Left lung (tissue), 10 donors: Measurements from ENCODE around the gene UBAC1. TPM values are rescaled to one million over a fixed set of nuclear protein-coding genes. Genes with fewer than 3 reads are reported as not detected.
A peak's percentile ranks its signal among the peaks of the same experiment; 100 is the strongest.
"Not testable (repeated sequence)": the region's sequence is repeated elsewhere in the genome, so short reads cannot be mapped to it uniquely, and the experiment has no call there.

Source experiments
- ATAC-seq: fragments of 200-7000 bp; cut with Tn5 transposase; one replicate; pipeline ENCODE4 v1.9.1; 2020; ENCODE audit warnings: moderate library complexity
- DNase-seq, 4 donors: peaks; one replicate each; pipeline ENCODE4 v3.0.0-alpha.2; 2013 to 2020
- H3K27ac ChIP-seq, 2 donors: fragments of 200-600 bp; sonication (generic) in 1 of 2; one replicate each; pipeline versions ENCODE4 v1.5.0 to v1.8.0; 2020 to 2021
- H3K27me3 ChIP-seq, 2 donors: fragments of 200-600 bp; sonication (generic) in 1 of 2; one replicate each; pipeline versions ENCODE4 v1.5.0 to v1.8.0; 2020 to 2021
- H3K36me3 ChIP-seq, 2 donors: fragments of 200-600 bp; sonication (generic) in 1 of 2; one replicate each; pipeline versions ENCODE4 v1.5.0 to v1.8.0; 2020 to 2021
- H3K4me1 ChIP-seq, 2 donors: fragments of 200-600 bp; one replicate each; pipeline ENCODE4 v1.8.0; 2021
- H3K4me3 ChIP-seq, 2 donors: fragments of 200-600 bp; sonication (generic) in 1 of 2; one replicate each; pipeline versions ENCODE4 v1.5.0 to v1.8.0; 2020 to 2021; ENCODE audit warnings: mild to moderate bottlenecking in 1 of 2
- H3K9me3 ChIP-seq, 2 donors: fragments of 200-600 bp; sonication (generic) in 1 of 2; one replicate each; pipeline versions ENCODE4 v1.5.0 to v1.8.0; 2020 to 2021
- intact Hi-C, 2 donors: fragments of 100-400 bp; cut with DNase I; formaldehyde crosslinking; loops; one replicate each; pipeline versions ENCODE4 v1.11.2 to v1.14.2; 2022
- polyA plus RNA-seq, 6 donors: library from polyadenylated mRNA; unstranded; fragments of 120-200 nt; gene quantifications; one replicate each; pipeline ENCODE4 v1.2.1, GENCODE V29; 2013; ENCODE audit not compliant: insufficient read length in 6 of 6
- total RNA-seq, 2 donors: library from RNA; stranded (reverse); fragmentation: NEBNext Ultra II Directional; extraction: Animal tissue kit (Norgen Biotek cat#: 25700); gene quantifications; one replicate each; pipeline ENCODE4 v1.2.1, GENCODE V29; 2021
- TF ChIP-seq, protein P1 (sequence below), 2 donors: fragments of 200-600 bp; sonication (generic) in 1 of 2; IDR thresholded peaks; one replicate each; pipeline versions ENCODE4 v1.5.0 to v1.8.0; 2021; ENCODE audit warnings: antibody characterized with exemption in 2 of 2
- donor health status: DM: no; HTN: yes; CAD: no.
- donor health status: DM: no; HTN: no; CAD: no.

UBAC1 gene
- total and polyA plus RNA-seq, 8 donors, result 28.5 to 40.2 (median 33.5) TPM

DNA sequence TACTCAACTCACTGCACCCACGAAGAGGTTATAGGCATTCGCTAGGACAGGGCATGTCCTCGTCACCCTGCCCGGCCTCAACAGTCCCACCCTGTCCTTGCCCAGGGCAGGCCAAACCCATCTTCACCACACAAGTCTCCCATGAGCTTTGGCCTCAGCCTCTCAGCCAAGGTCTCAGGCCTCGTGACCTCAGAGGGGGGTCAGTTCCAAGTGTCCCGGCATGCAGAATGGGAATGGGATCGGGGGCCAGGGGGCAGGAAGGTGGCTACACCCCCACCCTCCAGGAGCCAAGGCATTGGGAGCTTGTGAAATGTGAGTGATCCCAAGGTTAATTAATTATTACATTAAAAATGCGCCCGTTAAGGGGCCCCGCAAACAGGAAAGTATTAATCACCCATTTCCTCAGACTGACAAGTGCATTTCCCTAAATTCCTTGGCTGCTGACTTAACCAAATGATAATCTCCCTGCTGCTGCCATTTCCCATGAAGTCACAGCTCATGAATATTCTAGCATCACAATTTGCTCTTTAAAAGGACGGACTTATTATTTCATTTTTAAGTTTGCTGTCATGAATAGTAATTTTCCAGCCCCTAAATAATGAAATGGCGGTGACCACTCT lies 8.0 kb upstream of the UBAC1 start:
- Histone ChIP-seq H3K9me3 (no peaks in the 10 kb centered on the region), H3K27ac (peak overlapping the region in 1 of 2 donors; percentile 58)
- intact Hi-C loops, result loop anchor here in 1 of 2 donors (5.0 kb wide), 1 partner anchor 153 kb away; no protein-coding TSS in a partner anchor

DNA sequence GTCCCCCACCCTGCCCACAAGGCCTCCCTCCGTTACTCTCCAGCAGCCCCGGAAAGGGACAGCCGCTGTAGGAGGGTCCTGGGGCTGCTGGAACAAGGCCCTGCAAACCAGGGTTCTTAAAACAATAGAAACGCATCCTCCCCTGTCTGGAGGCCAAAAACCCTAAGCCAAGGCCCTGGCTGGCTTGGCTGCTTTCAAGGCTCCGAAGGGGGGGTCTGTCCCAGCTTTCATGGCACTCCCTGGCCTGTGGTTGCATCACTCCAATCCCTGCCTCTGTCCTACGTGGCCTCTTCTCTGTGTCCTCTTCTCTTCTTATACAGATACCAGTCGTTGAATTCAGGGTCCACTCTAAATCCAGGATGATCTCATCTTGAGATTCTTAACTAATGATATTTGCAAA lies 7.4 kb upstream of the UBAC1 start:
- Histone ChIP-seq H3K9me3 (no peaks in the 10 kb centered on the region), H3K27me3 (no peaks in the 10 kb centered on the region), H3K4me1 (peaks cover 0 to 37% of the 10 kb centered on the region in 2 donors), H3K36me3 (no peaks in the 10 kb centered on the region), H3K27ac (peak overlapping the region in 1 of 2 donors; percentile 58), H3K4me3 (no peak overlapping the region)
- DNase-seq (no peak), ATAC-seq (no peak)
- TF ChIP-seq, protein P1, sequence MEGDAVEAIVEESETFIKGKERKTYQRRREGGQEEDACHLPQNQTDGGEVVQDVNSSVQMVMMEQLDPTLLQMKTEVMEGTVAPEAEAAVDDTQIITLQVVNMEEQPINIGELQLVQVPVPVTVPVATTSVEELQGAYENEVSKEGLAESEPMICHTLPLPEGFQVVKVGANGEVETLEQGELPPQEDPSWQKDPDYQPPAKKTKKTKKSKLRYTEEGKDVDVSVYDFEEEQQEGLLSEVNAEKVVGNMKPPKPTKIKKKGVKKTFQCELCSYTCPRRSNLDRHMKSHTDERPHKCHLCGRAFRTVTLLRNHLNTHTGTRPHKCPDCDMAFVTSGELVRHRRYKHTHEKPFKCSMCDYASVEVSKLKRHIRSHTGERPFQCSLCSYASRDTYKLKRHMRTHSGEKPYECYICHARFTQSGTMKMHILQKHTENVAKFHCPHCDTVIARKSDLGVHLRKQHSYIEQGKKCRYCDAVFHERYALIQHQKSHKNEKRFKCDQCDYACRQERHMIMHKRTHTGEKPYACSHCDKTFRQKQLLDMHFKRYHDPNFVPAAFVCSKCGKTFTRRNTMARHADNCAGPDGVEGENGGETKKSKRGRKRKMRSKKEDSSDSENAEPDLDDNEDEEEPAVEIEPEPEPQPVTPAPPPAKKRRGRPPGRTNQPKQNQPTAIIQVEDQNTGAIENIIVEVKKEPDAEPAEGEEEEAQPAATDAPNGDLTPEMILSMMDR (IDR thresholded peaks at IDR 0.05), result no peak
- intact Hi-C loops, result loop anchor here in 1 of 2 donors (5.0 kb wide), 1 partner anchor 154 kb away; no protein-coding TSS in a partner anchor

More for the DNA sequence above, 8.0 kb upstream of the UBAC1 start:
- TF ChIP-seq, protein P1 (IDR thresholded peaks at IDR 0.05), result no peak
- H3K4me3 ChIP-seq, result no peak overlapping the region
- ATAC-seq, result no peak
- peaks cover 0 to 42% of the 10 kb centered on the region in 2 donors for H3K4me1 ChIP-seq
- H3K27me3 ChIP-seq, result no peaks in the 10 kb centered on the region
- H3K36me3 ChIP-seq, result no peaks in the 10 kb centered on the region
- DNase-seq, result no peak

DNA sequence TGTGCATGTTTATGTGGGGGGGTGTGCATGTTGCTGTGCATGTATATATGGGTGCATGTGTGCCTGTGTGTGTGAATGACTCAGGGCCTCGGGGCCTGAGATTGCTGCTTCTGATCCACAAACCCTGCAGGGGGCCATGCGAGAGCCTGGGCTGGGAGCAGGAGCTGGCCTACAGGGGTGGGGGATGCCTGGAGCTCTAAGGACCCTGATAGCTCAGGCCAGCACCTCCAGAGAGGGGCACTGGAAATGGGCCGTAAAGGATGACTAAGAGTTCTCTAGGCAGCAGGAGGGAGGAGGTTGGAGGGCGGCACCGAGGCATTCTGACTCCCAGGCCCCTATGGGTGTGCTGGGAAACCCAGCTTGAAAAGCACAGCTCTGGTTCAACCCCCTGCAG lies 6.9 kb upstream of the UBAC1 start:
- Histone ChIP-seq H3K9me3 (no peaks in the 10 kb centered on the region), H3K4me3 (no peak overlapping the region), H3K27me3 (no peaks in the 10 kb centered on the region), H3K36me3 (no peaks in the 10 kb centered on the region), H3K4me1 (peaks cover 0 to 32% of the 10 kb centered on the region in 2 donors), H3K27ac (no peak overlapping the region)
- intact Hi-C loops, result loop anchor here in 1 of 2 donors (5.0 kb wide), 1 partner anchor 154 kb away; no protein-coding TSS in a partner anchor
- ATAC-seq, result no peak
- no peak for DNase-seq
- TF ChIP-seq, protein P1 (IDR thresholded peaks at IDR 0.05), result no peak

DNA sequence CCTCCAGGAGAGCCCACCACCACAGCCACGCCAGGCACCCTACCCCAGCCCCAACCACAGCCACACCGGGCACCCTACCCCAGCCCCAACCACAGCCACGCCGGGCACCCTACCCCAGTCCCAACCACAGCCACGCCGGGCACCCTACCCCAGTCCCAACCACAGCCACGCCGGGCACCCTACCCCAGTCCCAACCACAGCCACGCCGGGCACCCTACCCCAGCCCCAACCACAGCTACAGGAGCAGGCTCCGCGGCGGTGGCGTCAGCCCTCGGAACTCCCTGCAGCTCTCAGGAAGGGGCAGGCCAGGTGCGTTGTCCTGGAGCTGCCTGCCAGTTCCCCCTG lies 5.7 kb upstream of the UBAC1 start:
- ATAC-seq, DNase-seq, H3K27me3 ChIP-seq, H3K27ac ChIP-seq, H3K36me3 ChIP-seq, H3K4me3 ChIP-seq, H3K9me3 ChIP-seq: not testable (repeated sequence)
- intact Hi-C loops, result loop anchor here in 1 of 2 donors (5.0 kb wide), 1 partner anchor 155 kb away; no protein-coding TSS in a partner anchor
- H3K4me1 ChIP-seq, result peaks cover 0 to 35% of the 10 kb centered on the region in 2 donors

DNA sequence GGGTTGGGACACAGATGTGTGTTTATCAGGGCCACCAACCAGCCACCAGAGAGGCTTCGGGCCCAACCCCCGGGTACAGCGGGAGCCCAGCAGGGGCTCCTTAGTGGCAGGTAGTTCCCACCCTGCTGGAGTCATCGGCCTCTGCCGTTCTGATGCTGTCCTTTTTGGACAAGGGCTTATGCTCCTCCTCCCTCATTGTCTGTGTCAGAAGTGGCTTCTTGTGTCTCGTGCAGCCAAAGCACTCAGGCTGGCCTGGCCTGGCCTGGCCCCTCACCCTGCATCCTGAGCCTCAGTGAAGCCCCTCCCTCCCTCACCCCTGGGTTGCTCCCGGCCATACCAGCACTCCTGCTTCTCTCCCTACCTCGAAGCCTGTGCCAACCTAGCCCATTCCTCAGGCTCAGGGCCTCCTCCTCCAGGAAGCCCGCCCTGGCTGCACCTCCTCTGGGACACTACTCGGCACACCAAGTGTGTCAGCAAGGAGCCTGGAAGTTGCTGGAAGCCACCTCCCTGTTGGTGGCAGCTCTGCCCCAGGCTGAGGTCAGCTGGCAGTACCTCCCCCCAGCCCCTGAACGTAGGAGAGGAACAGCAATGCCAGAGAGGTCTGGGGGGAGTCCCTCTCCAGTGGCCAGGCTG lies 4.1 kb upstream of the UBAC1 start:
- no peak for ATAC-seq
- intact Hi-C loops, result loop anchor here in 1 of 2 donors (5.0 kb wide), 1 partner anchor 157 kb away; no protein-coding TSS in a partner anchor

More for the DNA sequence above, 4.1 kb upstream of the UBAC1 start:
- no peak overlapping the region for H3K27ac ChIP-seq
- TF ChIP-seq, protein P1 (IDR thresholded peaks at IDR 0.05), result no peak
- H3K27me3 ChIP-seq, result no peaks in the 10 kb centered on the region
- peaks cover 0 to 45% of the 10 kb centered on the region in 2 donors for H3K4me1 ChIP-seq
- no peak overlapping the region for H3K4me3 ChIP-seq
- DNase-seq, result no peak
- no peaks in the 10 kb centered on the region for H3K36me3 ChIP-seq
- H3K9me3 ChIP-seq, result no peaks in the 10 kb centered on the region
